GM12878 (cell line): ENCODE measurements around the gene PRDX1.

Experiments used
- FOXK2 ChIP-seq: fragments of 450-650 bp; IDR thresholded peaks from 2 replicates; pipeline ENCODE4 v1.6.1; 2017; ENCODE audit warnings: mild to moderate bottlenecking, moderate library complexity
- MEF2A ChIP-seq: IDR thresholded peaks from 2 replicates; pipeline ENCODE4 v1.6.1; 2011; ENCODE audit warnings: low read depth, mild to moderate bottlenecking, low read length, moderate library complexity; ENCODE audit not compliant: insufficient read depth
- POLR2A ChIP-seq: IDR thresholded peaks from 2 replicates; pipeline ENCODE4 v1.6.1; 2011; ENCODE audit warnings: low read depth, mild to moderate bottlenecking, low read length
- RFX5 ChIP-seq: IDR thresholded peaks from 2 replicates; pipeline ENCODE4 v1.6.1; 2011; ENCODE audit warnings: low read depth, low read length, improper control_type of control experiment
- SREBF2 ChIP-seq: IDR thresholded peaks from 2 replicates; pipeline ENCODE4 v1.6.1; 2012; ENCODE audit warnings: mild to moderate bottlenecking, low read length
- ZNF217 ChIP-seq: fragments of 450-650 bp; IDR thresholded peaks from 2 replicates; pipeline ENCODE4 v1.6.1; 2017; ENCODE audit warnings: antibody characterized with exemption, mild to moderate bottlenecking
- TF ChIP-seq, protein P1 (sequence below), 3 experiments: IDR thresholded peaks in 2 of 3; conservative IDR thresholded peaks in 1 of 3; 2 replicates each; pipeline ENCODE4 v1.5.1; 2011; ENCODE audit warnings: low read depth in 3 of 3, low read length in 3 of 3, mild to moderate bottlenecking in 3 of 3, control low read depth in 2 of 3, moderate library complexity in 2 of 3, inconsistent platforms in 1 of 3, mixed read lengths in 1 of 3; ENCODE audit not compliant: control insufficient read depth in 2 of 3, insufficient read depth in 1 of 3; ENCODE audit errors: extremely low read depth in 1 of 3
- TF ChIP-seq, protein P2 (sequence below): IDR thresholded peaks from 2 replicates; pipeline ENCODE4 v1.6.1; 2011; ENCODE audit warnings: mild to moderate bottlenecking, low read depth, low read length, moderate library complexity; ENCODE audit not compliant: insufficient replicate concordance

DNA sequence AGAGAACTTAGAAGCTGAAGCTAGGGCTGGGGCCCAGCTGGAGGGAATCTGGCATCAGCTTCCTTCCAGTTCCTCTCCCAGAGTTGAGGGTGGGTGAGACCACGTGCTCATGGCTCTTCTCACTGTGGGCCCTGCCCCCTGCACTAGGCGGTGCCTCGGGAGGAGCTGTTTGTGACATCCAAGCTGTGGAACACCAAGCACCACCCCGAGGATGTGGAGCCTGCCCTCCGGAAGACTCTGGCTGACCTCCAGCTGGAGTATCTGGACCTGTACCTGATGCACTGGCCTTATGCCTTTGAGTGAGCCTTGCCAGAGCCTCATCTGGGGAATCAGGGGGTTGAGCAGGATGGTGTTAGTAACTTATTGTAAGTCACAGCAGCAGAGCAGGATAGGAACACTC lies 45.0 kb upstream of the PRDX1 start:
- no peak for TF ChIP-seq SREBF2
- TF ChIP-seq, protein P1, sequence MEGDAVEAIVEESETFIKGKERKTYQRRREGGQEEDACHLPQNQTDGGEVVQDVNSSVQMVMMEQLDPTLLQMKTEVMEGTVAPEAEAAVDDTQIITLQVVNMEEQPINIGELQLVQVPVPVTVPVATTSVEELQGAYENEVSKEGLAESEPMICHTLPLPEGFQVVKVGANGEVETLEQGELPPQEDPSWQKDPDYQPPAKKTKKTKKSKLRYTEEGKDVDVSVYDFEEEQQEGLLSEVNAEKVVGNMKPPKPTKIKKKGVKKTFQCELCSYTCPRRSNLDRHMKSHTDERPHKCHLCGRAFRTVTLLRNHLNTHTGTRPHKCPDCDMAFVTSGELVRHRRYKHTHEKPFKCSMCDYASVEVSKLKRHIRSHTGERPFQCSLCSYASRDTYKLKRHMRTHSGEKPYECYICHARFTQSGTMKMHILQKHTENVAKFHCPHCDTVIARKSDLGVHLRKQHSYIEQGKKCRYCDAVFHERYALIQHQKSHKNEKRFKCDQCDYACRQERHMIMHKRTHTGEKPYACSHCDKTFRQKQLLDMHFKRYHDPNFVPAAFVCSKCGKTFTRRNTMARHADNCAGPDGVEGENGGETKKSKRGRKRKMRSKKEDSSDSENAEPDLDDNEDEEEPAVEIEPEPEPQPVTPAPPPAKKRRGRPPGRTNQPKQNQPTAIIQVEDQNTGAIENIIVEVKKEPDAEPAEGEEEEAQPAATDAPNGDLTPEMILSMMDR (IDR thresholded peaks at IDR 0.05 in 2 of 3, conservative IDR thresholded peaks at IDR 0.05 in 1 of 3; ENCODE audit: control insufficient read depth in 2 of 3, extremely low read depth in 1 of 3, insufficient read depth in 1 of 3, low read depth in 3 of 3, low read length in 3 of 3) = no peak
- TF ChIP-seq, protein P2, sequence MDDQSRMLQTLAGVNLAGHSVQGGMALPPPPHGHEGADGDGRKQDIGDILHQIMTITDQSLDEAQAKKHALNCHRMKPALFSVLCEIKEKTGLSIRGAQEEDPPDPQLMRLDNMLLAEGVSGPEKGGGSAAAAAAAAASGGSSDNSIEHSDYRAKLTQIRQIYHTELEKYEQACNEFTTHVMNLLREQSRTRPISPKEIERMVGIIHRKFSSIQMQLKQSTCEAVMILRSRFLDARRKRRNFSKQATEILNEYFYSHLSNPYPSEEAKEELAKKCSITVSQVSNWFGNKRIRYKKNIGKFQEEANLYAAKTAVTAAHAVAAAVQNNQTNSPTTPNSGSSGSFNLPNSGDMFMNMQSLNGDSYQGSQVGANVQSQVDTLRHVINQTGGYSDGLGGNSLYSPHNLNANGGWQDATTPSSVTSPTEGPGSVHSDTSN = no peak
- TF ChIP-seq MEF2A = no peak
- TF ChIP-seq POLR2A = no peak
- TF ChIP-seq FOXK2 = no peak
- TF ChIP-seq RFX5 = no peak
- no peak for TF ChIP-seq ZNF217
